Chondrocyte (in vitro differentiated cells): Measurements from ENCODE around the gene CHST1. TPM values are rescaled to one million over a fixed set of nuclear protein-coding genes. Genes with fewer than 3 reads are reported as not detected.

Experiments
- DNase-seq: peaks from one replicate; pipeline ENCODE4 v3.0.0; 2021; ENCODE audit warnings: mixed read lengths, low spot score
- H3K27ac Mint-ChIP-seq: one replicate; pipeline ENCODE4 v1.8.0; 2021; ENCODE audit warnings: mild to moderate bottlenecking, moderate library complexity, mixed read lengths; ENCODE audit not compliant: unreplicated experiment
- H3K27me3 Mint-ChIP-seq: 2 replicates; pipeline ENCODE4 v1.8.0; 2021; ENCODE audit warnings: low read depth, mixed read lengths
- H3K36me3 Mint-ChIP-seq: 2 replicates; pipeline ENCODE4 v1.8.0; 2021; ENCODE audit warnings: low read depth, mixed read lengths
- H3K4me1 Mint-ChIP-seq: 2 replicates; pipeline ENCODE4 v1.8.0; 2021; ENCODE audit warnings: low read depth, mild to moderate bottlenecking, mixed read lengths
- H3K4me3 Mint-ChIP-seq: one replicate; pipeline ENCODE4 v1.8.0; 2021; ENCODE audit warnings: mild to moderate bottlenecking, moderate library complexity, mixed read lengths; ENCODE audit not compliant: unreplicated experiment
- H3K9me3 Mint-ChIP-seq: 2 replicates; pipeline ENCODE4 v1.8.0; 2021; ENCODE audit warnings: low read depth, mixed read lengths
- total RNA-seq: library from RNA; stranded (reverse); gene quantifications from 3 replicates; pipeline ENCODE4 v1.2.1, GENCODE V29; 2021
- TF ChIP-seq, protein P1 (sequence below): fragments of 200-600 bp; sonication (generic); IDR thresholded peaks from 2 replicates; pipeline ENCODE4 v1.5.0; 2021; ENCODE audit warnings: antibody characterized with exemption, mild to moderate bottlenecking, moderate library complexity

Gene CHST1
- total RNA-seq, 1 donor from 2014 or later, result 13.6 TPM

DNA sequence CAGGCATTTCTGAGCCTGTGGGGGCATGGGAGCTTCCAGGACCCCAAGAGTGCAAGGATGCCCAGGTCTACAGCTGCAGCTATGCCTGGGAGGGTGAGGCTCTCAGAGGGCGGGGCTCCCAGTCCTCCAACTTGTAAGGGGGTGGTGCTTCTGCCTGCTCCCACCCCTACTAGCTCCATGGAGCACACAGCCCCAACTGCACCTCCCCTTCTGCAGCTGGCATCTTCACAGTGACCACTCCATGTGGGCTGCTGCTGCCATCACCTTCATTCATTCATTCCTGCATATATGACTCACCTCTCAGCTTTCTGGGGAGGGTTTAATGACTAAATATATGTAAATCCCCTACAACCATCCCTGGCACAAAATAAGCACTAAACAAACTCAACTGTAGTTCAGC is 43.8 kb downstream of the CHST1 start:
- TF ChIP-seq, protein P1, sequence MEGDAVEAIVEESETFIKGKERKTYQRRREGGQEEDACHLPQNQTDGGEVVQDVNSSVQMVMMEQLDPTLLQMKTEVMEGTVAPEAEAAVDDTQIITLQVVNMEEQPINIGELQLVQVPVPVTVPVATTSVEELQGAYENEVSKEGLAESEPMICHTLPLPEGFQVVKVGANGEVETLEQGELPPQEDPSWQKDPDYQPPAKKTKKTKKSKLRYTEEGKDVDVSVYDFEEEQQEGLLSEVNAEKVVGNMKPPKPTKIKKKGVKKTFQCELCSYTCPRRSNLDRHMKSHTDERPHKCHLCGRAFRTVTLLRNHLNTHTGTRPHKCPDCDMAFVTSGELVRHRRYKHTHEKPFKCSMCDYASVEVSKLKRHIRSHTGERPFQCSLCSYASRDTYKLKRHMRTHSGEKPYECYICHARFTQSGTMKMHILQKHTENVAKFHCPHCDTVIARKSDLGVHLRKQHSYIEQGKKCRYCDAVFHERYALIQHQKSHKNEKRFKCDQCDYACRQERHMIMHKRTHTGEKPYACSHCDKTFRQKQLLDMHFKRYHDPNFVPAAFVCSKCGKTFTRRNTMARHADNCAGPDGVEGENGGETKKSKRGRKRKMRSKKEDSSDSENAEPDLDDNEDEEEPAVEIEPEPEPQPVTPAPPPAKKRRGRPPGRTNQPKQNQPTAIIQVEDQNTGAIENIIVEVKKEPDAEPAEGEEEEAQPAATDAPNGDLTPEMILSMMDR, result no peak
- peaks cover 60% of the 10 kb centered on the region for H3K27me3 Mint-ChIP-seq
- H3K9me3 Mint-ChIP-seq, result no peaks in the 10 kb centered on the region
- H3K36me3 Mint-ChIP-seq, result no peaks in the 10 kb centered on the region
- DNase-seq, result peak; percentile 63
- H3K4me1 Mint-ChIP-seq, result no peaks in the 10 kb centered on the region
- no peak overlapping the region for H3K27ac Mint-ChIP-seq
- no peak overlapping the region for H3K4me3 Mint-ChIP-seq

- H3K36me3 Mint-ChIP-seq, result no peaks in the 10 kb centered on the region
- no peak overlapping the region for H3K27ac Mint-ChIP-seq
- peak; percentile 67 for DNase-seq
- H3K9me3 Mint-ChIP-seq, result no peaks in the 10 kb centered on the region
- no peak overlapping the region for H3K4me3 Mint-ChIP-seq
- H3K27me3 Mint-ChIP-seq, result peaks cover 57% of the 10 kb centered on the region
- no peaks in the 10 kb centered on the region for H3K4me1 Mint-ChIP-seq
- TF ChIP-seq, protein P1, result no peak
Measured at GRCh38 chr11:45620243-45620642, 45.2 kb downstream of the CHST1 start.

DNA sequence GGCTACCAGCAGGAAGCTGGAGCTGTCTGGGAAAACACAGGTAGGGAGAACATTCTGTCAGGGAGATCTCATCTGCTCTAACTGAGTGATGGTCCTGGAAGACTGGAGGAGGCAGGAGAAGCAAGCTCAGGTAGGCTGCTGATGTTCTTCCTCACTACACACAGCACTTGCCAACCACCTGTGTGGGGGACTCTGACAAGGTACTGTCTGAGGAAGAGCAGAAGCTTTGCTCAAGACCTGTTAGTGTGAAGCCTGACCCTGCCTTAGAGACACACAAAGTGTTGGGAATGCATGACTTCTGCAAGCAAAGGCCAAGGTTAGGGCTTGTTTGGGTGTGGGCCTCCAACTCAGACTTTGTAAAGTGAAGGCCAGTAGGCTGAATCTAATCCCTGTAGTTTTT is 46.5 kb downstream of the CHST1 start:
- DNase-seq, result no peak
- no peak overlapping the region for H3K27ac Mint-ChIP-seq
- H3K36me3 Mint-ChIP-seq, result no peaks in the 10 kb centered on the region
- H3K27me3 Mint-ChIP-seq, result peaks cover 54% of the 10 kb centered on the region
- H3K9me3 Mint-ChIP-seq, result no peaks in the 10 kb centered on the region
- TF ChIP-seq, protein P1, result no peak
- H3K4me1 Mint-ChIP-seq, result no peaks in the 10 kb centered on the region
- H3K4me3 Mint-ChIP-seq, result no peak overlapping the region

DNA sequence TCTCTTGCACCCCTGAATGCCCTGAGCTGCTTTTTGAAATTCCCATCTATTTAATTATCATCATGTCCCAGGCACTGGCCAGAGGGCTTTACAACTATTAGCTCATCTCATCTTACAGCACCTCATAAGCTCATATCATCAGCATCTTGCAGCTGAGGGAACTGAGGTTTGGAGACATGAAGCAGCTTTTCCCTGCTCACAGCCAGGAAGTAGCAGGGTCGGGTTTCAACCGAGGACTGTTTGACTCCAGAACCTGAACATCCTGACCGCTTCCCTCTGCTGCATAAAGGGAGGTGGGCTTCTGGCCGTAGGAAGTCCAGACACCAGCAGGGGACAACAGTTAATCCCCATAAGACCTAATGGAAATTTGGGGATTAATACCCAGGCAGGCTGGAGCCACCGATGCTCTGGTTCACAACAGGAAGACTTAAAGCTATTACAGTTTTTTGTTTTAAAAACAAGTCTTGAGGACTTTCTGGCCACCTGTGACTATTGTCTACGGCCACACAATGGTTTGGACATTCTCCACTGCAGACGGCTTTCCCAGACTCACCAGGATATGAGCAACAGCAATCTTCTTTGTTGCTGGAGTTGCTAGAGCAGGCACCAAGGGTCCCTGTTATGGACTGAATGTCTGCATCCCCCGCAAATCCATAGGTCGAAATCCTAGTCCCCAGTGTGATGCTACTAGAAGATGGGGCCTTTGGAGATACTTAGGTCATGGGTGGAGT is 47.4 kb downstream of the CHST1 start:
- no peaks in the 10 kb centered on the region for H3K4me1 Mint-ChIP-seq
- peaks cover 55% of the 10 kb centered on the region for H3K27me3 Mint-ChIP-seq
- H3K9me3 Mint-ChIP-seq, result no peaks in the 10 kb centered on the region
- no peaks in the 10 kb centered on the region for H3K36me3 Mint-ChIP-seq
- H3K4me3 Mint-ChIP-seq, result no peak overlapping the region
- no peak for DNase-seq
- no peak overlapping the region for H3K27ac Mint-ChIP-seq
- TF ChIP-seq, protein P1, result no peak

GRCh38 chr11:45616802-45617549 is 48.4 kb downstream of the CHST1 start:
- no peak for DNase-seq
- TF ChIP-seq, protein P1, result no peak
- Mint-ChIP-seq H3K27me3 (peaks cover 57% of the 10 kb centered on the region), H3K4me1 (no peaks in the 10 kb centered on the region), H3K36me3 (no peaks in the 10 kb centered on the region), H3K4me3 (no peak overlapping the region), H3K27ac (no peak overlapping the region), H3K9me3 (no peaks in the 10 kb centered on the region)
